Esophagus squamous epithelium (tissue), 5 donors: ENCODE results near the gene C1orf174. TPM values are rescaled to one million over a fixed set of nuclear protein-coding genes. Genes with fewer than 3 reads are reported as not detected.

ENCODE experiments used
- DNase-seq: peaks from one replicate; lab custom pipeline; 2025; lab: John Stamatoyannopoulos, UW
- H3K27ac ChIP-seq, 4 donors: fragments of 200-600 bp; sonication (generic); one replicate each; pipeline ENCODE4 v1.5.1; 2016 to 2019; ENCODE audit warnings: mild to moderate bottlenecking in 1 of 4
- H3K27me3 ChIP-seq, 4 donors: fragments of 200-600 bp; sonication (generic); 1 replicate in 3 of 4; 2 replicates in 1 of 4; pipeline versions ENCODE4 v1.5.1 to v1.6.0; 2017 to 2021; ENCODE audit warnings: antibody characterized with exemption in 1 of 4
- H3K36me3 ChIP-seq, 3 donors: fragments of 200-600 bp; sonication (generic); one replicate each; pipeline ENCODE4 v1.5.1; 2016 to 2019
- H3K4me1 ChIP-seq, 3 donors: fragments of 200-600 bp; sonication (generic); one replicate each; pipeline ENCODE4 v1.5.1; 2017 to 2019
- H3K4me3 ChIP-seq, 4 donors: fragments of 200-600 bp; sonication (generic); 1 replicate in 3 of 4; 2 replicates in 1 of 4; pipeline ENCODE4 v1.5.1; 2016 to 2019; ENCODE audit warnings: mild to moderate bottlenecking in 2 of 4, moderate library complexity in 1 of 4
- H3K9me3 ChIP-seq, 3 donors: fragments of 200-600 bp; sonication (generic); one replicate each; pipeline ENCODE4 v1.5.1; 2016 to 2019
- POLR2A ChIP-seq, 4 donors: fragments of 450-650 bp; IDR thresholded peaks; one replicate each; pipeline ENCODE4 v1.6.1; 2017; ENCODE audit warnings: antibody characterized with exemption in 4 of 4, mild to moderate bottlenecking in 4 of 4, moderate library complexity in 3 of 4
- WGBS, 2 donors: methylation state at CpG; one replicate each; pipeline ENCODE4 v1.1.5; 2018; 5-methylcytosine and 5-hydroxymethylcytosine counted together
- intact Hi-C: fragments of 100-400 bp; cut with DNase I; formaldehyde crosslinking; loops from one replicate; pipeline ENCODE4 v1.15.0; 2022
- total RNA-seq, 4 donors: library from RNA; depleted of rRNA; stranded (reverse); fragments of >200 nt; gene quantifications; one replicate each; pipeline ENCODE4 v1.1.0, GENCODE V29; 2016
- TF ChIP-seq, protein P1 (sequence below), 6 experiments: fragments of 450-650 bp in 4 of 6; fragments of 200-600 bp in 2 of 6; sonication (generic) in 2 of 6; IDR thresholded peaks; one replicate each; pipeline ENCODE4 v1.5.1; 2016 to 2019; ENCODE audit warnings: antibody characterized with exemption in 6 of 6, mild to moderate bottlenecking in 4 of 6, moderate library complexity in 4 of 6
- donor health status: DM: yes; HTN: yes; CAD: no.

C1orf174 gene
- total RNA-seq, 4 donors from 2014 or later = 14.1 to 25.4 (median 23.9) TPM

DNA sequence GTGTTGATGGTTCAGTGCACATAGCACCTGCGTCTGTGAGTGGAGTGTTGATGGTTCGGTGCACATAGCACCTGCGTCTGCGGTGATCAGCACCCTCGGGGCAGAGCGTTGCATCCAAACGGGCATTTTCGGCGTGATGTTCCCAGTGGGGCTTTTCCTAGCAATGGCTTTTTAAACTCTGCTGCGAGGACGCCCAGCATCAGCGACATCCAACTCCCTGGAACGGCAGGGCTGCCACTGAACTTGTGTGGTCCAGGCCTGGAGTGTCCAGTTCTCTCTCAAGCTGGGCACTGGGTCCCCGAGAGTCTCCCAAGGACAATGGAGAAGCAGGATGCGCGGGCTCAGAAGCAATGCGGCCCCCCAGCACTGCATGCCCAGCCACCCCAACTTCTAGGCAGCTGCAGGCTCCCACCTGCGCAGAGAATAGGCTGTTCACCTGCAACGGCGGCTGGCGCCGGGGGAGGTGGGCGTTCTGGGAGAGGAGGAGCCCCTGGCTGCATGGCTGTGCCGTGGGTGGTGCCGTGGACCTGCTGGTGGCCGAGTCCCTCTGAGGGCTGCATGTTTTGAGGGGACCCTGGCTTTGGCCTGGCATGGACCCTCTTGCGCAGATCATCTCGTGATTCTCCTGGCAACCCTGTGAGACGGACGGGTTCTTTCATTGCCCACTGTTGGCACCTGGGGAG, 10.1 kb upstream of the C1orf174 start:
- 81 to 100% methylated on average over 1 to 13 of the region's 30 CpGs for WGBS, 2 donors
- H3K9me3 ChIP-seq = no peaks in the 10 kb centered on the region
- intact Hi-C loops = loop anchor here (10.0 kb wide), 1 partner anchor 745 kb away; the partner anchor contains the start of gene AJAP1

DNA sequence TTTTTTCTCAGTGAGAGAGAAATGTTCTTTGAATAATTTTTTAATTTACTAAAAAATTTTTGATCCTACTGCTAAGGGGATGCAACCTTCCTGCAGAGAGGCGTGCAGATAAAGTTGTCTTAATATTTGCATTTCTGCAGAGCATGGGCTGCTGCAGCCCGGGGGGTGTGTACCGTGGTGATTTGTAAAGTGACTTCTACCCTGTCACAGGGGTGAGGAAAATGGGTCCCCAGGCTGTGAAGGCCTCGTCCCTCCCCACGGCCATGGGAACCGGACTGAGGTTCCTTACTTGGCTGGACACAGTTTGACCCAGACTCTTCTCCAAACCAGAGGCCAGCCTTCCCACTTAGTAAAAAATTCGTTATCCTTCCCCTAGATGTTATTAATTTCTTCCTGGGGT, 9.5 kb upstream of the C1orf174 start:
- Histone ChIP-seq H3K4me3 (no peak overlapping the region), H3K27ac (no peak overlapping the region), H3K4me1 (peaks cover 4 to 13% (median 4%) of the 10 kb centered on the region in 3 donors), H3K27me3 (peaks cover 0 to 33% (median 0%) of the 10 kb centered on the region in 4 donors), H3K36me3 (no peaks in the 10 kb centered on the region), H3K9me3 (no peaks in the 10 kb centered on the region)
- intact Hi-C loops = loop anchor here (10.0 kb wide), 1 partner anchor 745 kb away; the partner anchor contains the start of gene AJAP1
- TF ChIP-seq, protein P1, sequence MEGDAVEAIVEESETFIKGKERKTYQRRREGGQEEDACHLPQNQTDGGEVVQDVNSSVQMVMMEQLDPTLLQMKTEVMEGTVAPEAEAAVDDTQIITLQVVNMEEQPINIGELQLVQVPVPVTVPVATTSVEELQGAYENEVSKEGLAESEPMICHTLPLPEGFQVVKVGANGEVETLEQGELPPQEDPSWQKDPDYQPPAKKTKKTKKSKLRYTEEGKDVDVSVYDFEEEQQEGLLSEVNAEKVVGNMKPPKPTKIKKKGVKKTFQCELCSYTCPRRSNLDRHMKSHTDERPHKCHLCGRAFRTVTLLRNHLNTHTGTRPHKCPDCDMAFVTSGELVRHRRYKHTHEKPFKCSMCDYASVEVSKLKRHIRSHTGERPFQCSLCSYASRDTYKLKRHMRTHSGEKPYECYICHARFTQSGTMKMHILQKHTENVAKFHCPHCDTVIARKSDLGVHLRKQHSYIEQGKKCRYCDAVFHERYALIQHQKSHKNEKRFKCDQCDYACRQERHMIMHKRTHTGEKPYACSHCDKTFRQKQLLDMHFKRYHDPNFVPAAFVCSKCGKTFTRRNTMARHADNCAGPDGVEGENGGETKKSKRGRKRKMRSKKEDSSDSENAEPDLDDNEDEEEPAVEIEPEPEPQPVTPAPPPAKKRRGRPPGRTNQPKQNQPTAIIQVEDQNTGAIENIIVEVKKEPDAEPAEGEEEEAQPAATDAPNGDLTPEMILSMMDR (IDR thresholded peaks at IDR 0.05) = no peak
- no peak for TF ChIP-seq POLR2A (IDR thresholded peaks at IDR 0.05)
- WGBS, 2 donors = 66 to 70% methylated on average over 7 of the region's 7 CpGs
- no peak for DNase-seq

More for the DNA sequence above, 10.1 kb upstream of the C1orf174 start:
- DNase-seq = no peak
- peaks cover 4 to 13% (median 4%) of the 10 kb centered on the region in 3 donors for H3K4me1 ChIP-seq
- H3K27ac ChIP-seq = no peak overlapping the region
- TF ChIP-seq POLR2A (IDR thresholded peaks at IDR 0.05) = no peak
- TF ChIP-seq, protein P1 (IDR thresholded peaks at IDR 0.05) = no peak
- H3K4me3 ChIP-seq = no peak overlapping the region
- no peaks in the 10 kb centered on the region for H3K36me3 ChIP-seq
- peaks cover 0 to 34% (median 0%) of the 10 kb centered on the region in 4 donors for H3K27me3 ChIP-seq

DNA sequence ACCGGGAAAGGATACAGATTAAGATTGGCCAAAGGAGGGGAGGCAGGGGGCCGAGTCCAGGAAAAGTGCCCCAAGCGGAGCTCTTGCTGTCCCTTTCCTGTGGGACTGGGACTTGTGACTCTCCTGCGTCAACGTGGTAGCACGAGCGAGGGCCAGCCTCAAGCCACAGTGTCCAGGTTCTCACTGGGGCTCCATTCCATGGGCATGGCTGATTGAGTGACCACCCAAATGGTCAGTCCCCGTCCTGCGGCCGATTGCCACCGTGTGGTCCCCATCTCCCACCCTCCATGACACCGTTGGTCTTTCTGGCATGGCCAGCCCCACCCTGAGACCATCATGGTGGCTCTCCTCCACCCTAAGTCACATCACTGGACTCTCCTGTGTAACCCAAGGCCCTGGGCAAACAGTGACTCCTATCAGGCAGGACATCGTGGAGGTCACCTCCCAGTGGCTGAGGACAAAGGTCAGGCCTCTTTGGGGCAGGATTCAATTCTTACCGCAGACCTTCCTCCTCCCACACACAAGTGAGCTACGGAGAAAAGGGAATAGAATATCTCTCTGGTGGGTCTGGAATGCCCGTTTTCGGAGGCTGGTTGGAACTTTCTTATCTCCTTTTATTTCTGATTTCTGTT, 8.9 kb upstream of the C1orf174 start:
- WGBS, 2 donors = 82 to 85% methylated on average over 10 to 11 of the region's 17 CpGs
- no peaks in the 10 kb centered on the region for H3K36me3 ChIP-seq
- intact Hi-C loops = no loop called here
- no peak for DNase-seq
- TF ChIP-seq, protein P1 (IDR thresholded peaks at IDR 0.05) = no peak
- no peak for TF ChIP-seq POLR2A (IDR thresholded peaks at IDR 0.05)
- no peak overlapping the region for H3K4me3 ChIP-seq
- no peak overlapping the region for H3K27ac ChIP-seq
- no peaks in the 10 kb centered on the region for H3K9me3 ChIP-seq
- peaks cover 4 to 14% (median 4%) of the 10 kb centered on the region in 3 donors for H3K4me1 ChIP-seq
- H3K27me3 ChIP-seq = peaks cover 0 to 33% (median 0%) of the 10 kb centered on the region in 4 donors

DNA sequence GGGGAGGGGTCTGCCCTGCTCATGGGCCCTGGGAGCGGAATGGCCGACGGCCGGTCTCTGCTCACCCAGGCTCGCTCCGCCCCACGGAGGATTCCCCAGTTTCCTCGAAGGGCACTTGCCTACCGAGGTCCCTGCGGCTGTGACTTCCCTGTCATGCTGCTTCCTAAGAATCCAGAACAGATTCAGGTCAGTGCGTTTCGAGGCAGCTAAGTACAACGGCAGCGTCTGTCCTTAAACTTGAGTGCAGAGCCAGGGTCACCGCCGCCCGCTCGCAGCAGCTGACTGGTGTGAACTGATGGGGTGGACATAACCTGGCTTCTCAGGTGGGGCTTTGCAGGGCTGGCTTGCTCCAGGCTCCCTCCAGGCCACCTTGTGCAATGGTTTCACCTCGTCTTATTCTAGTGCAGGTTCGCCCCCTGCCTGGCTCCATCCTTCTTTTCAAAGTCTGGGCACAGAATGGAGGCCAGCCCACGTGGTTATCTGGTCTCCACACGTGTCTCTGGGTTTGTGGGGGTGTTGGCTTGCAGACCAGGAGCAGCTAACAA, 7.6 kb upstream of the C1orf174 start:
- peaks cover 4 to 24% (median 4%) of the 10 kb centered on the region in 3 donors for H3K4me1 ChIP-seq
- no peak overlapping the region for H3K27ac ChIP-seq
- no peak overlapping the region for H3K4me3 ChIP-seq
- no peaks in the 10 kb centered on the region for H3K9me3 ChIP-seq
- intact Hi-C loops = no loop called here
- H3K36me3 ChIP-seq = no peaks in the 10 kb centered on the region
- DNase-seq = no peak
- 34 to 70% methylated on average over 4 to 8 of the region's 22 CpGs for WGBS, 2 donors
- TF ChIP-seq, protein P1 (IDR thresholded peaks at IDR 0.05) = no peak
- TF ChIP-seq POLR2A (IDR thresholded peaks at IDR 0.05) = no peak
- H3K27me3 ChIP-seq = peaks cover 0 to 32% (median 0%) of the 10 kb centered on the region in 4 donors
